Stomach (tissue), 4 donors: ENCODE measurements around the gene DNAJC12.
A peak's percentile ranks its signal among the peaks of the same experiment; 100 is the strongest.

Experiments used
- CTCF ChIP-seq, 7 experiments: fragments of 450-650 bp in 4 of 7; fragments of 200-600 bp in 3 of 7; sonication (generic) in 3 of 7; IDR thresholded peaks; one replicate each; pipeline ENCODE4 v1.5.1; 2016 to 2019; ENCODE audit warnings: antibody characterized with exemption in 7 of 7, control low read depth in 2 of 7, mild to moderate bottlenecking in 1 of 7
- EP300 ChIP-seq: sonication (generic); formaldehyde crosslinking; IDR thresholded peaks from one replicate; pipeline ENCODE4 v1.6.1; 2017; ENCODE audit warnings: antibody characterized with exemption

GRCh38 chr10:67779465-67780203 is 58.4 kb downstream of the DNAJC12 start:
- TF ChIP-seq EP300 (no peak), CTCF (IDR thresholded peaks at IDR 0.05) (peak in 5 of 7 experiments; percentile 67 to 85 (median 77))
